Hematopoietic multipotent progenitor cell treated with erythropoietin and hydrocortisone succinate and interleukin-3 and kit ligand, for 15 days (in vitro differentiated cells): ENCODE measurements around the gene CDH15.
"Not testable (repeated sequence)": the region's sequence is repeated elsewhere in the genome, so short reads cannot be mapped to it uniquely, and the experiment has no call there.

ENCODE experiments used
- DNase-seq: peaks from one replicate; pipeline ENCODE4 v3.0.0-alpha.2; 2015; ENCODE audit warnings: low spot score

Gene CDH15

GRCh38 chr16:89155851-89156739, 15.5 kb upstream of the CDH15 start:
- no peak for DNase-seq

GRCh38 chr16:89156740-89157645, 14.6 kb upstream of the CDH15 start:
- no peak for DNase-seq

- DNase-seq, result no peak
Measured at GRCh38 chr16:89157778-89158177, 13.8 kb upstream of the CDH15 start.

GRCh38 chr16:89159066-89159849, 12.3 kb upstream of the CDH15 start:
- no peak for DNase-seq

- no peak for DNase-seq
Measured at GRCh38 chr16:89159850-89160354, 11.6 kb upstream of the CDH15 start.

- DNase-seq, result no peak
Measured at GRCh38 chr16:89160977-89161701, 10.4 kb upstream of the CDH15 start.

GRCh38 chr16:89161763-89162713, 9.5 kb upstream of the CDH15 start:
- DNase-seq, result no peak

- DNase-seq, result no peak
Measured at GRCh38 chr16:89163297-89163696, 8.3 kb upstream of the CDH15 start.

GRCh38 chr16:89164436-89164835, 7.1 kb upstream of the CDH15 start:
- DNase-seq, result no peak

GRCh38 chr16:89164847-89165680, 6.5 kb upstream of the CDH15 start:
- no peak for DNase-seq

- not testable (repeated sequence) for DNase-seq
Measured at GRCh38 chr16:89165681-89165979, 5.9 kb upstream of the CDH15 start.

- DNase-seq, result no peak
Measured at GRCh38 chr16:89166696-89167424, 4.7 kb upstream of the CDH15 start.

- DNase-seq, result peak; percentile 80
Measured at GRCh38 chr16:89167425-89167941, 4.1 kb upstream of the CDH15 start.

GRCh38 chr16:89168381-89169189, 3.0 kb upstream of the CDH15 start:
- DNase-seq, result no peak

GRCh38 chr16:89169778-89170177, 1.8 kb upstream of the CDH15 start:
- no peak for DNase-seq

GRCh38 chr16:89170346-89171215, 967 bp upstream of the CDH15 start:
- DNase-seq, result no peak

GRCh38 chr16:89172171-89172527, 601 bp downstream of the CDH15 start:
- DNase-seq, result no peak
